ENCODE results near the gene CACNG7.
A peak's percentile ranks its signal among the peaks of the same experiment; 100 is the strongest.

DNA sequence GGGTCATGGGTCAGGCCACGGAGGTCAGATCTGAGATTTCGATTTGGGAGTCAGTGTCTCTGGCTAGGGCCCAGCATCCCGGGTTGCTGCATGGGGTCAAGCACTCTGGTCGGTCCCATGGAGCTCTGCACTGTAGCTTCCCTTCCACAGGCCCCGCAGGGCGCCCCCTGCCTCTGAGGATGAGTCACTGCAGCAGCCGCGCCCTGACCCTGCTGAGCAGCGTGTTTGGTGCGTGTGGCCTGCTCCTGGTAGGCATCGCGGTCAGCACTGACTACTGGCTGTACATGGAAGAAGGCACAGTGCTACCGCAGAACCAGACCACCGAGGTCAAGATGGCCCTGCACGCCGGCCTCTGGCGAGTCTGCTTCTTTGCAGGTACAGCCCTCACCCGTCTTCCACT, 3.6 kb downstream of the CACNG7 start:
- TF ChIP-seq, protein P1, sequence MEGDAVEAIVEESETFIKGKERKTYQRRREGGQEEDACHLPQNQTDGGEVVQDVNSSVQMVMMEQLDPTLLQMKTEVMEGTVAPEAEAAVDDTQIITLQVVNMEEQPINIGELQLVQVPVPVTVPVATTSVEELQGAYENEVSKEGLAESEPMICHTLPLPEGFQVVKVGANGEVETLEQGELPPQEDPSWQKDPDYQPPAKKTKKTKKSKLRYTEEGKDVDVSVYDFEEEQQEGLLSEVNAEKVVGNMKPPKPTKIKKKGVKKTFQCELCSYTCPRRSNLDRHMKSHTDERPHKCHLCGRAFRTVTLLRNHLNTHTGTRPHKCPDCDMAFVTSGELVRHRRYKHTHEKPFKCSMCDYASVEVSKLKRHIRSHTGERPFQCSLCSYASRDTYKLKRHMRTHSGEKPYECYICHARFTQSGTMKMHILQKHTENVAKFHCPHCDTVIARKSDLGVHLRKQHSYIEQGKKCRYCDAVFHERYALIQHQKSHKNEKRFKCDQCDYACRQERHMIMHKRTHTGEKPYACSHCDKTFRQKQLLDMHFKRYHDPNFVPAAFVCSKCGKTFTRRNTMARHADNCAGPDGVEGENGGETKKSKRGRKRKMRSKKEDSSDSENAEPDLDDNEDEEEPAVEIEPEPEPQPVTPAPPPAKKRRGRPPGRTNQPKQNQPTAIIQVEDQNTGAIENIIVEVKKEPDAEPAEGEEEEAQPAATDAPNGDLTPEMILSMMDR (conservative IDR thresholded peaks at IDR 0.05; ENCODE audit: low read depth, low read length): peak; percentile 60
- TF ChIP-seq EZH2 (IDR thresholded peaks at IDR 0.05; ENCODE audit: borderline replicate concordance, low read depth, low read length, poor library complexity, severe bottlenecking): no peak
